Activated CD4-positive, CD25-positive, alpha-beta regulatory T cell treated with anti-CD3 and anti-CD28 coated beads, Interleukin-2, amount 50 U/mL, for 72 hours (primary cell): ENCODE results near the gene PRAF2.

Experiments
- DNase-seq: peaks from one replicate; pipeline ENCODE4 v3.0.0; 2021

The PRAF2 gene

DNA sequence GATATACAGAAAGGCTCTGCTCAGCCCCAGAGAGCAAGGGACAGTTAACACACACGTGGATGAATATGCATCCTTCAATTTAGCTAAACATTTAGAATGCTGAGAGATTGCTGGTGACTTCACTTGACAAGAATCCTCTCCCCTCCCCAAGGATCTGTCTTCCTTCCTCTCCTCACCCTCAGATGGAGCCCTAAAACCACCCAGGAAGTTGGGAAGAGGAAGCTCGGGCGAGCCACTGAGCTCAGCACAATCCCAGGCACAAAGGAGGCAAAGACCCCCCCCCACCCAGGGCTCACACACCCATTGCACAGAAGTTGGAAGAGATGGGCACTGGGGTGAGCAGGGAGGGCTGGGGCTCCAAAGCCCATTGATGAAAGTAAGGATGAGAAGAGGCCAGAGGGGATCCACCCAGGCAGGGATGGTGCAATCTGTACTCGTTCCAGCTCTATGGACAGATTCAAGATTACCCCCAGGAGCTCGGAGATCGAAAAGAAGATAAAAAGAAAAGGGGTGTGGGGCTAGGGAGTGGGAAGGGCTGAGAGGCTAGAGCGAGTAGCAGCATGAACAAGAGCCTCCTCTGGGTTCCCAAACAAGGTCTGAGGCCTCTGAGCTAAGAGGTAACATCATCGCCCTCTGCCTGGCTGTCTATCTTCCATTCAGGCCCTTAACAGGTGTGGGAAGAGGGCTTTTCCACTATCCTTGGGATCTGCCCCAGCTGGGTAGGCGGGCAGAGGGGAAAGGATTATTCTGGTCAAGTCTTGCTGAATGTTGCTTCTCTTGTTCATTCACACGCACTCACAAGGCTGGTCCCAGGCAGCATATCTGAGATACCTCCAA is 31.8 kb downstream of the PRAF2 start:
- DNase-seq: no peak

DNA sequence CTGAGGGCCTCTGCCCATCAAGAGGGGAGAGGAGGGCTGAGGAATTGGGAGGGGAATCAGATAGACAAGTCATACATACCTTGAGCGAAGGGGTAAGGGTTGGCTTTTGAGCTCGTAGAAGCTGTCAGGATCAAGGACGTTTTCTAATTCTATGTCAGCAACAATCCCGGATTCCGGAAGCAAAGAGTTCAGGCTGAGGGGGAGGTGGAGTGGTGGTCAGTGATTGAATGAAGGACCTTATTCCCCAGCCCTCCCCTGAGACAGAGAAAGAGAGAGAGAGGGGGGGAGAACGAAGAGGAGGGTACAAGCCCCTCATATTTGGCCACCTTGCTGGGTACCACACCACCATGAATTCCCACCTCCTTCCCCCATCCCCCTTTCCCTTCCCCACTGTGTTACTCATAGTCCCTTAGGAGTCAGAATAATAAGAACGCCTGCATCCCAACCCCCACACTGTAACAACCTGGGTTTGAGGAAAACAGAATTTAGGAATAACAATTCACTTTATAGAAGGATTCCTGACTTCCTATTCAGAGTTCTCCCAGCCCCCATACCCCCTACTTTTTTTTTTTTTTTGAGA is 33.3 kb downstream of the PRAF2 start:
- no peak for DNase-seq

DNA sequence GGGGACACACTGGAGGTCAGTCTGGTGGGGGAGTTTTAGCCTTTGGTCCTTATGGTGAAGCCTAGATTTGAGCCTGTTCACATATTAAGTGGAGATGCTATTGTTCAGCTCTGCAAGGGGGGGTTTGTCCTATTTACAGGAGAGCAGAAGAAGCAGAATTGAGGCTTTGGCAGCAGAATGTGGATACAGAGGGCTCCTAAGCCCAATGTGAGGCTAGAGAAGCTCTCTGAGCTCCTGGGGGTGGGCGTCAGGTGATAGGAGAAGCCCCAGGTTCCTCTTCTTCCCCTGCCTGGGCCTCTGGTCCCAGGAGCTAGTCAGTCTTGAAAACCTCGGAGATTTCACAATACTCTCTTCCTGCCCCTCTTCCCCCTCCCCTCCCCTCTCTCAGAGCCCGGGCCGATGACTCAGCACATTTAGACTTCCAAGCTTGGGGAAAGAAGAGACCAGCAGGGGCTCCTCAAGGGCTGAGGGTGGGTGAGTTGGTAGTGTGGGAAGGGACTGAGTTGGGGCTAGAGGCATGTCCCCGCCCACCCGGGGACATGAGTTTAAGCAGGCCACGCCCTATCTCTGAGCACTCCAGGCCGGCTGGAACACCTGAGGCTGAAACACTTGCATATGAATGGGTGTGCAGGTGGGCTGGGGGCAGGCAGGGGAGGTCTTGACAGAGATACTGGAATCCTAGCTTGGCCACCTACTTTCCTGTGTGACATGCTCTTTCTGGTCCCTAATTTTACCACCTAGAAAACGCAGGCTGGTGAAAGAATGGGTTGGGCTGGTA is 34.0 kb downstream of the PRAF2 start:
- no peak for DNase-seq

DNA sequence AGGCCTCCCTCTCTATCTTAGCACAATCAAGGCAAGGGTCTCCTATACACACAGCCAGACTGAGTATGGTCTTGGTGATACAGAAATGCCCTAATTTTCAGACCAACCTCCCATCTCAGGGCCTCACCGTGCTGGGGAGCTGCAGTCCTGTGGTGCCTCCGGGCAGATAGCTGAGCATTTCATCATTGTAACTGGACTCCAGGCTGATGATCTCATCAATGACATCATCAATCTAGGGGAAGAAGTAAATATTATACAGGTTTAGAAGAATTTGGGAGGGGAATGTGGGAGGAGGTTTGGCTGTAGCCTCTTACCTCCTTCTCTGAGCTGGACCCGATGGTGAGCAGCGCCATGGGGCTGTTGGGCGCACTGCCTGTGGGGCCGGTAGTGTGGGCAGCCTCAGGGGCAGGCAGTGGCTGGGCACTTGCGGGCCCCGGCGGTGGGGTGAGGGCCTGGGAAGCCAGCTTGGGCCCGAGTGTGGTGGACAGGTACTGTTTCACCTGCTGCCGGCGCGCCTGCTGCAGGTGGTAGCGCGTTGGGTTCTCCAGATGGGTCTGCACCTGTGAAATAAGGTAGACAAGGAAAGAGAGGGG is 35.8 kb downstream of the PRAF2 start:
- no peak for DNase-seq

DNA sequence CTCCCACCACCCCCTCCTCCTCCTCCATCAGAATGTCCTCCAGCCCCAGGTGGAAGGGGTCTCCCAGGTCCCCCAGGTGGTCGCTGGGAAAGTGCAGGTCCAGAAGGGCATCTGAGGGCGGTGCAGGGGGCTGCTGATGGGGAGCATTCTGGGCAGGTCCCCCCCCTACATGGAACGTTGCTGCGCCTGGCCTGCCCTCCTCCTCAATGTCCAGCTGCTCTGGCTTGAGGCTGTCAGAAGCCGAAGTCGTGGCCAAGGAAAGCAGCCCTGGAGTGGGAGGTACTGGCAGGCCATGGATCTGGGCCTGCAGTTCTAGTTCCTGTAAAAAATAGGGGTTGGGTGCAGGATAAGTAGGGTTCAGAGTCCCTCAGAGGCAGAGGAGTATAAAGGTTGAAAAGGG is 43.5 kb downstream of the PRAF2 start:
- no peak for DNase-seq

DNA sequence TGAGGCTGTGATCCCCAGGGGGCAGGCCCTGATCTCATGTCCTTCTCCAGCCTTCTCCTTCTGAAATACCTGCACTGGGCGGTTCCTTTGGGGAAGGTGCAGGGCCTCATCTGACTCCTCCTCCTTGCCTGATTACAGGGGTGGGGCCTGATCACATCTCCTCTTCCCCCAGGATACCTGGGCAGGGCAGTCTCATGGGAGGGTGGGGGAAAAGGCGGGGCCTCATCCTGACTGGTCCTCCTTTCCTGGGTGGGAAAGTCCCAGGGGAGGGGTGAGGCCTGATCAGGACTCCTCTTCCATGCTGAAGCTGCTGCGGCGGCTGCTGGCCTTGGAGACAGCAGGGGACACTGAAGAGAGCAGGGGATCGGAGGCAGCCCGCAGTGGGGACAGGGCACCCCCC is 43.9 kb downstream of the PRAF2 start:
- no peak for DNase-seq
